Epithelial cell of esophagus (primary cell): Measurements from ENCODE around the gene INHBA.
A peak's percentile ranks its signal among the peaks of the same experiment; 100 is the strongest.

Experiments used
- DNase-seq: peaks from one replicate; pipeline ENCODE4 v3.0.0; 2010; ENCODE audit warnings: low read depth
- H3K4me3 ChIP-seq: 2 replicates; pipeline ENCODE4 v1.5.1; 2011; ENCODE audit warnings: mild to moderate bottlenecking, low read length, control low read depth
- TF ChIP-seq, protein P1 (sequence below): IDR thresholded peaks from 2 replicates; pipeline ENCODE4 v1.5.1; 2011; ENCODE audit warnings: low read depth, mild to moderate bottlenecking, low read length, control low read depth, inconsistent platforms; ENCODE audit not compliant: insufficient read depth; ENCODE audit errors: missing control alignments

Gene INHBA

DNA sequence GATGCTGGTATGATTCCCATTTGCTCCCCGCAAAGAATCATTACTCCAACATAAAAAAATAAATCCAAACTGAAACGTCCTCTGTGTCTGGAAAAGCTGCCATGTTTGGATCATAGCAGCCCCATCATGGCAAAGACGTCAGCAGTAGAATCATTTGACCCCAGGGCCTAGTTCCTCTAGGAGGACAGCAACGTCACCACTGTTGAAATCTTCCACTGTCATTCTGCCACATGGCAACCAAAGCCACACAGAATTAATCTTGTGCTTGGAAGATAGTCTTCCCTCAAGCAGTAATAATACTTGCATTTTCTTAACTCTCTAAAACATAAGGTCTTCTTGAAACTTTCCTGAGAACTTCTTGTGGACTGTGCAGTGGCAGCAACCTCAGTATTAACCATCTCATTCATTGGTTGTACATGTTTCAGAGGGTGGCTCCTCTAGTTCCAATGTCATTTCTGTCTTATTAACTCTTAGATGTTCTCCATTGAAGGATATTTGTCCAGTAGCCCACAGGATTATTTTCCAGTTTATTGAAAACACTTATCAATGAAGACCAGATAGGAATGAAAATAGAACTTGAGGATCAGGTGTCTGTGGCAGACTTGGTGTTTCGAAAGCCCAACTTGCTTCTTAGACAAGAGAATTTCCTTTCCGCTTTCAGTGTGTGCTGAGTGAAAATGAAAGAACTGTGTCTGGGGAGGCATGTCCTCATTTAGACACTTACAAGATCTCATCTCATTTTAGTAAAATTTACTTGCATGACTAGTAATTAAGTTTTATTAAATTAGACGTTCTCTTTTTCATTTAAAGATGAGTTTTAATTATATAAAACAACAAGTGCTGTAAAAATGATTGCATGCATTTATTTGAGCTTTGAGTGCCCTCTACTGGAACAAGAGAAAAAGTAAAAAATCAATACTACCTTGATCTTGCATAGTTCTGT is 28.9 kb upstream of the INHBA start:
- TF ChIP-seq, protein P1, sequence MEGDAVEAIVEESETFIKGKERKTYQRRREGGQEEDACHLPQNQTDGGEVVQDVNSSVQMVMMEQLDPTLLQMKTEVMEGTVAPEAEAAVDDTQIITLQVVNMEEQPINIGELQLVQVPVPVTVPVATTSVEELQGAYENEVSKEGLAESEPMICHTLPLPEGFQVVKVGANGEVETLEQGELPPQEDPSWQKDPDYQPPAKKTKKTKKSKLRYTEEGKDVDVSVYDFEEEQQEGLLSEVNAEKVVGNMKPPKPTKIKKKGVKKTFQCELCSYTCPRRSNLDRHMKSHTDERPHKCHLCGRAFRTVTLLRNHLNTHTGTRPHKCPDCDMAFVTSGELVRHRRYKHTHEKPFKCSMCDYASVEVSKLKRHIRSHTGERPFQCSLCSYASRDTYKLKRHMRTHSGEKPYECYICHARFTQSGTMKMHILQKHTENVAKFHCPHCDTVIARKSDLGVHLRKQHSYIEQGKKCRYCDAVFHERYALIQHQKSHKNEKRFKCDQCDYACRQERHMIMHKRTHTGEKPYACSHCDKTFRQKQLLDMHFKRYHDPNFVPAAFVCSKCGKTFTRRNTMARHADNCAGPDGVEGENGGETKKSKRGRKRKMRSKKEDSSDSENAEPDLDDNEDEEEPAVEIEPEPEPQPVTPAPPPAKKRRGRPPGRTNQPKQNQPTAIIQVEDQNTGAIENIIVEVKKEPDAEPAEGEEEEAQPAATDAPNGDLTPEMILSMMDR: peak; percentile 10
- H3K4me3 ChIP-seq: no peak overlapping the region
- DNase-seq: no peak

DNA sequence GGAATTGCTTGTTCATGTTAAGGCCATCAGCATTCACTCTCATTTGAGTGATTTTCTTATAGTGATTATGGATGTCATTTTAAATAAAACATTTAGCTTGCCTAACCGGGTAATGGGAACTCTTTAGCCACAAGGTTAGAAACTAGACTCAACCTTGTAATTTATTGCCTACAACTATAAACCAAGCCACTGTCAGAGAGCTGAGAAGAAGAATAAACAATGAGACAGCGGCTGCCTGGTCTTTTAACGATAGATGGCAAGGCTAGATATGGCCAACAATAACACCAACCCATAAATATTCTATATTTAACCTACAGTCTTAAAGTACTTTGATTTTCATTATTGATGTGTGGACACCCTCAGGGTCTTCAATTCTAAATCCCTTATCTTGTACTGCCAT is 27.8 kb upstream of the INHBA start:
- no peak overlapping the region for H3K4me3 ChIP-seq
- TF ChIP-seq, protein P1: no peak
- DNase-seq: no peak

DNA sequence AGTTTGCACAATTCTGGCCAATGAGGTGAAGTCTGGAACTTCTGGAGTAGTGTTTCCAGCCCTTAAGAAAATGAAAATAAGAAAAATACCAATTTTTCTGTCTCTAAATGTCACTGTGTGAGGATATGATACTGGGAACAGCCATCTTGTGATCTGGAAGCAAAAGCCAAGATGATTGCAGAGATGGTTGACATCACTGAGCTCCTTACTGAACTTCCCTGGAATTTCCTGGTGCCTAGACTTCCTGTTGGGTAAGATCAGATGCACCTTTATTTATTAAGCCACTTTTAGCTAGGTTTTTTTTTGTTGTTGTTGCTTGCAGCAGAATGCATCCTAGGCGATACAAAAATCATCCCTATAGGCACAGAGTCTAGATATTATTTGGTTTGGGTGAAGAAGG is 27.3 kb upstream of the INHBA start:
- no peak overlapping the region for H3K4me3 ChIP-seq
- TF ChIP-seq, protein P1: no peak
- peak; percentile 43 for DNase-seq

DNA sequence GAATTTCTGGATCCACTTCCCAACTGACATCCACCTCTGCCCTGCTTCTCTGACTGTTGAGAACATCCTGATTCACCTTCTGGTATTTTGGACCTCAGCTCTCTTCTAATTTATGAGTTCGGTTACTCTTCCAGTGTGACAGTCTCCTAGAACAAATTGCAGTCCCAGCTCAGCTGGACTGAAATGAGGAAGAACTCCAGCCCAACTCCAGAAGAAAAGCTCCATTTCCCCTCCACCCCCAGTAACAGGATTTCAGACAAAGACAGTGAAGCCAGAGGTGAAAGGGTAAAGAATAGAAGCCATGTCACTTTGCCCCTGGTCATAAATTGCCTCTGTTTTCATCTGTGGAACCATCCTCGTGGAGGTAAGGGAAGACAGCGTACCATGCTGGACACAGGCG is 26.2 kb upstream of the INHBA start:
- no peak overlapping the region for H3K4me3 ChIP-seq
- TF ChIP-seq, protein P1: no peak
- no peak for DNase-seq

DNA sequence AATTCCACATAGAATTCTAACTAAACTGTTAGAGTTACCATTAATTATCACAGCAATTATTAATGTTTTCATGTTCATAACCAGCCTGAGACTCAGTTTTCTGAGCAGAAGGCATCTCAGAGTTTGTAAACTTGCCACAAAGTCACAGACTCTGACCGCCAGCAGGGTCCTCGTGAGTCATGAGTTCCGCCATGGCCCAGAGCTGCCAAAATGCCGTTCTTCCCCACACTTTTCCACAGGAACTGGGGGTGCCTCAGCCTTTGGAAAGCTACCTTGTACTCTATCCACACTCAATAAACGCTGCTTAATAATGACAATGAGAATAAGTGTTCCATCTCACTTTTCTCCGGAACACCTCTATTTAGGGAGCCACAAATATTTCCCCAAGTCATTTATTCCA is 22.1 kb upstream of the INHBA start:
- no peak for DNase-seq
- no peak overlapping the region for H3K4me3 ChIP-seq
- TF ChIP-seq, protein P1: no peak

DNA sequence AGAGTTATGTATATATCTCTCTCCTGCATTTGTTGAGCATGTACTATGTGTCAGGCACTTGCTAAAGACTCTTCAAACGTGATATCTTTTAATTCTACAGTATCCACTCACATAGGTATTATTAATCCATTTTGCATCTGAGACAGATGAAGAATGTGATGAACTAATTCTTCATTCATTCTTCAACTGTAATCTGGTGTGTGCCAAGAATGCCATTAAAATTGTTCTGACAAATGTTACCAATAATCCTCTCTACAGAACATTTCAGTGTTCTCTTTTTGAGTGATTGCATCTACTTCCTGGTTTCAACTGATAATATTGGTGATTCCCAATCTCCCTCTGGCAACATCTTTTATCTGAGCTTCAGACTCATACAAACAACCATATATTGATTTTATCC is 18.0 kb upstream of the INHBA start:
- no peak overlapping the region for H3K4me3 ChIP-seq
- TF ChIP-seq, protein P1: no peak
- no peak for DNase-seq

DNA sequence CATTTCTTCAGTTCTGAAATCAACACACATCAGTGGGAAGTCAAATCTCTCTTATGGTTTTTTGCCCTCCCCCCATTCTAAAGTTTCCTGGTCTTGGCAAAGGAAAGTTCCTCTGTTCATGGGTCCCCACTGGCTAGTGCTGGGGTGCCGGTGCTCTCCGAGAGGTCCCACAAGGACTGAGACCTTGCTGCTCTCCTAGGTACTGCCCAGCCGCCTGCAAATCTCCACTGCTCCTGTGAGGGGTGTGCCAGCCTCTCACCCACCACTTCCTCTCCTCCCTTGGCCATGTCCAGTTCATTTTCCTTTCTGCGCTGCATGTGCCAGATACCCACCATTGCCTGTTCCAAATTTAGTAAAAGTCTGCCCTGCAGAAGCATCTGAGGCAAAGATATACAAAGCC is 17.2 kb upstream of the INHBA start:
- no peak for DNase-seq
- TF ChIP-seq, protein P1: no peak
- no peak overlapping the region for H3K4me3 ChIP-seq
